C1 segment of cervical spinal cord (tissue), 14 donors: ENCODE data around the gene RAB5B.
"Not testable (repeated sequence)": the region's sequence is repeated elsewhere in the genome, so short reads cannot be mapped to it uniquely, and the experiment has no call there.

Source experiments
- DNase-seq, 14 donors: peaks; one replicate each; lab custom pipeline; 2025; lab: John Stamatoyannopoulos, UW

Gene RAB5B

DNA sequence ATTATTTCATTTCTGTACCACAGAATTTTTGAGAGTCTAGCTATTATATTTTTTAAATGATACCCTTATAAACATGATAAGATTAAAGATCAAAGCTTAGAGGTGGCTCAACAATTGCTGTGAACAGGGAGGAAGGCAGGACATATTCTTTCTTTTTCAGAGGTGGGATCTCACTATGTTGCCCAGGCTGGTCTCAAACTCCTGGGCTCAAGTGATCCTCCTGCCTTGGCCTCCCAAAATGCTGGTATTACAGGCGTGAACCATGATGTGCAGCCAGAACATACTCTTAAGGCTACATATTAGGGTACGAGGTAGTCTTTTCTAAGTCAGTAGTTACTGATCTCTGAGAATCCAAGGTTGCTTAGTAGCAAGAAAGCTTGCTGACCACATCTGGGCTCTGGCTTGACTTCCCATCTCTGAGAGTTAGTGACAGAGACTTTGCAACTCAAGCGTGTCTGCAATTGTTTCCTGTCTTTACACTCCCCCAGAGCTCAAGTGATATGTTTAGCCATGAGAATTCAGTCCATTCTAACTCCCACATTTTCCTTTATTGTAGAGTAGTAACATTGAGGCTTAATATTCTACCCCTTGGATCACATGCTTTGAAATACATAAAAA lies 8.6 kb downstream of the RAB5B start:
- DNase-seq, result no peak

GRCh38 chr12:55983232-55983842 lies 9.5 kb downstream of the RAB5B start:
- DNase-seq, result no peak

- no peak for DNase-seq
Measured at GRCh38 chr12:55984861-55985260, 11.0 kb downstream of the RAB5B start.

DNA sequence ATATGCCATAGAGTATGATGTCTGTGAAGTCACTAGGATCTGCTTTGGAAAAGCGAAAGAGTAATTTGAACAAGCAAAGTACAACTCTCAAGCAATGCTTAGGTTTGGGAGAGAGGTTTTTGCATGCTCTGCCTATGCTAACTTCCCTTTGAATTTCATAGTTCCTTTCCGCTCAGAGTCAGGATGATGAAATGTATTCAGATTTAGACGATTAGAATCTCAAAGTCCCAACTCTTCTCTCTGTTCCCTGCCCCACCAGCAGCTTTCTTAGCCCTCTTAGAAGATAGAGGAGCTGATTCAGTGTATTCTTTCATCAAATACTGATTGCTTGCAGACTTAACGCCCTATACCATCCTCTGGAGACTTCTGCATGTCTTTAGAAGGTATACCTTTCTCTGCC lies 11.5 kb downstream of the RAB5B start:
- DNase-seq, result no peak

DNA sequence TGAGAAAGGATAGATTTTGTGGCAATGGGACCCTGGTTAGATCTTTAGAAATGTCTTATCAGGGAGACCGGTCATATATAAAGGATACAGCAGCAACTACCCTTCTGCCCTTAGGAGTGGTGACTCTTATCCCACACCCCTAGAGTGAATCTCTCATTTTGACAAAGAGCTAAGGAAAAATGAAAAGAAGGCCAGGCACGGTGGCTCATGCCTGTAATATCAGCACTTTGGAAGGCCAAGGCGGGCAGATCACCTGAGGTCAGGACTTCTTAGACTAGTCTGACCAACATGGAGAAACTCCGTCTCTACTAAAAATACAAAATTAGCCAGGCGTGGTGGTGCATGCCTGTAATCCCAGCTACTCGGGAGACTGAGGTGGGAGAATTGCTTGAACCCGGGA lies 12.1 kb downstream of the RAB5B start:
- DNase-seq, result not testable (repeated sequence)

- DNase-seq, result no peak
Measured at GRCh38 chr12:55991110-55991509, 17.2 kb downstream of the RAB5B start.

GRCh38 chr12:55993230-55993853 lies 19.5 kb downstream of the RAB5B start:
- DNase-seq, result no peak

GRCh38 chr12:55995366-55995765 lies 21.5 kb downstream of the RAB5B start:
- no peak for DNase-seq

DNA sequence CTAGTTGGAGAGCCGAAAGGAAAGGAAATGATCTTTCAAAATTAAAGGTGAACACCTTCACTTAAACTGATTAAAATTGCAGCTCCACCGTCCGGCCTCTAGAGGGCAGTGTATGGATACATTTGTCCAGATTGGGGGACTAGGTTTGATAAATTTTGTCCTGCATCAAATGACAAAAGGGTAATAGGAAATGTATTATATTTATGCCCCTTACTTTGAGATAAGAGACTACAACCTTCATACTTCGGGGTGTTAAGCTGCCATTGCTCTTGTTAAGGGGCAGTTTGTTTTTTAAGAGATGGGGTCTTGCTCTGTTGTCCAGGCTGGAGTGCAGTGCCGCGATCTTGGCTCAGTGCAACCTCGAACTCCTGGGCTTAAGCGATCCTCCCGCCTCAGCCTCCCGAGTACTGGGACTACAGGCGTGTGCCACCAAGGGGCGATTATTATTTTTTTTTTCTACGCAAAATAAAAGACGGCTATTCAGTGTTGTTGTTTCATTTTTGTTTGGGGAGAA lies 22.4 kb downstream of the RAB5B start:
- peak in 9 of 14 donors; percentile 1 to 67 (median 16) for DNase-seq

DNA sequence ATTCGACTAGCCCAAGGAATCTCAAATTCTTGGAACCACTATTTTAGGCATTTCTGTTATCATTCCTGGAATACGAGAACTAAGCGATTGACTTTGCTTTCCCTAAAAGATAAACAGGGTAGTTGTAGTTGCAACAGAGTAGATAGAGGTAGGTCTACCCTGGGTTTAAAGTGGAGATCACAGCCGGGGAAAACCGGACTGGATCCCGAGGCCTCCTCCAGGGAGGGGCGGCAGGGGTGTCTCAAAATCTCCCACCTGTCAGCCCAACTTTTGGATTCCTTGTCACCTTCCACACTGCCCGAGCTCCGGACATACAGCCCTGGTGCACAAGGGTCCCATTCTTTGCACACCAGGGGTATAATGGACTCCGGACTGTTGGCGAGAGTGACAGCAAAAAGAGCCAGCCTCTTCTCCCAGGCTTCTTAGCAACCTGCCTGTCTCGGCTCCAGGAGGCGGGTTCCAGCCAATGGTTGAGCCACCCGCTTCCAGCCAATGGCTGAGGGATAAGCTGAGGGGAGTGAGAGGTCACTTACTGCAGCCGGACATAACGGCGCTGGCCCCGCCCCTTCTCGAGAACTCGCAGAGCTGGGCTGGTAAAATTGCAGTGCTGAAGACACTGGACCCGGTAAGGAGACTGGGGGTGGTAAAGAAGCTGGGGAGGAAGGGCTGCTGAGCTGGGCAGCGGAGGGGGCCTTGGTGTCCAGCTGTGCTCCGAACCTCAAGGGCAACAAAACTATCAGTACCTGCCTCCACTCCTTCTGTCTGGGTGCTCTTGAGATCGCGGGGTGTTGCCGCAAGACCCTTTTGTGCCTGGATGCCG lies 23.0 kb downstream of the RAB5B start, which contains the start of gene SUOX:
SUOX (plus strand) TSS at position 562 of the 820 bp plus-strand sequence. CDS start 4,946 bp downstream, outside the sequence.
- DNase-seq, result peak; percentile 67 to 98 (median 90)

DNA sequence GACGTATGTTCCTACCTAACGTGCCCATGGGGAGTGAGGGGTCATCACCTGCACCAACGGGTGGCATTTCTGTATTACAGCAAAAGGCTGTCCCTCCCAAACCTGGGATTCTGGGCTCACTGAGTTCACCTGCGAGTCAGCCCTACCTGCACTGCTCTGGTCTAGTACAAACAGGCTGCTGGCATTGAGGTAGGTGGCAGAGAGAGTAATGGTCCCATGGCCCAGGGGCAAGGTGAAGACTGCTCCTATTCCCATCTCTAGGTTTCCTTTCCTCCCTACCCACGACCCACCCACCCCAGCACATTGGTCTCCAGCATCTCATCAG lies 23.6 kb downstream of the RAB5B start:
- DNase-seq, result peak in 3 of 14 donors; percentile 23 to 54 (median 52)

DNA sequence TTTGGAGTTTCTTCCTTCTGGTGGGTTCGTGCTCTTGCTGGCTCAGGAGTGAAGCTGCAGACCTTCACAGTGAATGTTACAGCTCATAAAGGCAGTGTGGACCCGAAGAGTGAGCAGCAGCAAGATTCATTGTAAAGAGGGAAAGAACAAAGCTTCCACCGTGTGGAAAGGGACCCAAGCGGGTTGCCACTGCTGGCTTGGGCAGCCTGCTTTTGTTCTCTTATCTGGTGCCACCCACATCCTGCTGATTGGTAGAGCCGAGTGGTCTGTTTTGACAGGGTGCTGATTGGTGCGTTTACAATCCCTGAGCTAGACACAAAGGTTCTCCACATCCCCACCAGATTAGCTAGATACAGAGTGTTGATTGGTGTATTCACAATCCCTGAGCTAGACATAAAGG lies 25.6 kb downstream of the RAB5B start:
- DNase-seq, result not testable (repeated sequence)

DNA sequence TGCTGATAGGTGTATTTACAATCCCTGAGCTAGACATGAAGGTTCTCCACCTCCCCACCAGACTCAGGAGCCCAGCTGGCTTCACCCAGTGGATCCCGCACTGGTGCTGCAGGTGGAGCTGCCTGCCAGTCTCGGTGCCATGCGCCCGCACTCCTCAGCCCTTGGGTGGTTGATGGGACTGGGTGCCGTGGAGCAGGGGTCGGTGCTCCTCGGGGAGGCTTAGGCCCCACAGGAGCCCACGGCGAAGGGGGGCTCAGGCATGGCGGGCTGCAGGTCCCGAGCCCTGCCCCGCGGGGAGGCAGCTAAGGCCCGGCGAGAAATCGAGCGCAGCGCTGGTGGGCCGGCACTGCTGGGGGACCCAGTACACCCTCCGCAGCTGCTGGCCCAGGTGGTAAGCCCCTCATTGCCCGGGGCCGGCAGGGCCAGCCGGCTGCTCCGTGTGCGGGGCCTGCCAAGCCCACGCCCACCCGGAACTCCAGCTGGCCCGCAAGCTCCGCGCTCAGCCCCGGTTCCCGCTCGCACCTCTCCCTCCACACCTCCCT lies 26.2 kb downstream of the RAB5B start:
- not testable (repeated sequence) for DNase-seq

DNA sequence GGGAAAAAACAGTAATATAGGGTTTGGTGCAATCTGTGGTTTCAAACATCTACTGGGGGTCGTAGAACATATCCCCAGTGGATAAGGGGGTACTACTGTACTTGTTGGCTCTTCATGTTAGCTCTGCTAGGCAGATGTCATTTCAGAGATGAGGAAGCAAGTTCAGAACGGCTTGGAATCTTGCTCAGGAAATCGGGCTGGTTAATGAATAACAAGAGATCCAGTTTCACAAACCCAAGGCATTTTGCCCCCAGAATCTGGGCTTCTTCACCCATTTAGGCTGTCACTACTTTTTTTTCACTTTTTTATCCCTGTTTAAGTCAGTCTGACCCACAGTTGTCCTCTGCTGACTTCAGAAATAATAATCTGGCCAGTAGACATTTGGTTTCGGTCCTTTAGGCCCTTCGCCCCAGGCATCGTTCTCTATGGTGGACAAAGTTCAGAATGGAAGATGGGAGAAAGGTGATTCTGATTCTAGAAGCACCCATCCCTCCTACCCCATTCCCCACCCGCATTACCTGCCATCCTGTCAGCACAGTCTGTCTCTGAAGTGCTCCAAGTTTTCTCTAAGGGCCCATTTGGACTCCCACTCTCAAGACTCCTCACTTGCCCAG lies 27.7 kb downstream of the RAB5B start:
- no peak for DNase-seq

GRCh38 chr12:56003376-56003775 lies 29.5 kb downstream of the RAB5B start:
- not testable (repeated sequence) for DNase-seq

- no peak for DNase-seq
Measured at GRCh38 chr12:56004211-56004610, 30.3 kb downstream of the RAB5B start.

DNA sequence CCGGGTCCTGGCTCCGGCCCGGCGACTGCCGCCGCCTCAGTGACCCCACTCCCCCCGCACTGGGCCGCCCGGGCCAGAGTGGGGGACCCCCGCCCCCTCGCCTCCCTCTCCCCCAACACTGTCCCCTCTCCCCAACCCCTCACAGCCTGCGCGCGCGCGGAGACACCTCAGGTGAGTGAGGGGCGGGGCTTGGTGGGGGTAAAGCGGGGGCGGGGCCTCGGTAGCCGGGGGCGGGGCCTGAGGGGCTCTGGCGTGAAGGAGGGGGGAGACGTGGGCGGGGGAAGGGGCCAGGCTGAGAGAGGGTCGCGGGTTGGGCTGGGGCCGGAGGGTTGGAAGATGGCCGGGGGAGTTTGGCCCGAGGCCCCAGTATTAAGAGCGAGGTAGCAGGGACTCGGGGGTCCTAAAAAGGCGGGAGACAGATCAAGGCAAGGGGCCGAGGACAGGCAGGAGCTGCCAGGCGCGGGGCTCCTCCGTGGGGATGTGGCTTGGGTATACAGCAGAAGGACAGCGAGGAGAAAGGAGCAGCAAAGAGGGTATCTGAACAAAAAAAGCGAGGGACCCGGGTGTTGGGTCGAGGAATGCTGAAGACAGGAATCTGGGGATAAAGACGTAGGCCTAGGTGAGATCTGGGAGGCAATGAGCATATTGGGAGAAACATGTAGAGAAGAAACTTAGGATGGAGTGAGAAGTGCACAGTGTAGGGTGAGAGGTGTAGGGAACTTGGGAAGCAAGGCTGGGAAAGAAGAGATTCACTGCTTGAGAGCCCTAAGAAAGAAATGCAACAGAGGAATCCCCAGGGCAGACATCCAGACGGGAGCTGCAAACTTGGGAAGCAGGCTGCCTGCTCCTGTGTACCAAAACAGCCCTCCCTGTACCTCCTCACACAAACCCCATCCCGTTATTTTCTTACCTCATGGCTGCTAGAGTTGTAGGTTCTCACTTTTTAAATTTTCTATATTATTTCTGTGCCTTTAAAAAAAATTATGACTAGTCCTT lies 34.0 kb downstream of the RAB5B start:
- DNase-seq, result peak in 12 of 14 donors; percentile 36 to 76 (median 54)

DNA sequence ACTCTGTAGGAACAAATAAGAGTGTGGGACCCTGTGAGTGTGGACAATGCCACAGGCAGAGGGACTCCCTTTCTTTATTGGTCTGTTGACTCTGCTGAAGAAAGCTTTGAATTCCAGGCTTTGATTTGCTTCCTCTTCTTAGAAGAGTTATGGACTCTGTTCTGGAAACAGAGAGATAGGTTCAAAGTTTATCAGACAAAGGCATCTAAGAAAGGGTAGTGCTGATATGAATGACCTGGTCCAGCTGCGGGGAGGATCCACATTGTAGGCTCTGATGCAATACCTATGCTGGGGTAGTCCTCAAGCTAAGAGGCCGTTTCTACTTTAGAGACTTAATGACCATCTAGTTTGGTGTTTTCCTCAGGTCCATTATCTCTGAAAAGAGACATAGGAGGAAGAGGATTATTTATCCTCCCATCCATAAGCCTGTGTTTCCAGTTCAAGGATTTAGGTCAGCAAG lies 36.3 kb downstream of the RAB5B start:
- no peak for DNase-seq

- DNase-seq, result no peak
Measured at GRCh38 chr12:56011509-56012090, 37.7 kb downstream of the RAB5B start.
